ENCODE results near the gene DPH7. TPM values are rescaled to one million over a fixed set of nuclear protein-coding genes. Genes with fewer than 3 reads are reported as not detected.
"Not testable (repeated sequence)": the region's sequence is repeated elsewhere in the genome, so short reads cannot be mapped to it uniquely, and the experiment has no call there.

Gene DPH7
- total and polyA plus RNA-seq, 12 donors: 11.7 to 51.4 (median 17.8) TPM

DNA sequence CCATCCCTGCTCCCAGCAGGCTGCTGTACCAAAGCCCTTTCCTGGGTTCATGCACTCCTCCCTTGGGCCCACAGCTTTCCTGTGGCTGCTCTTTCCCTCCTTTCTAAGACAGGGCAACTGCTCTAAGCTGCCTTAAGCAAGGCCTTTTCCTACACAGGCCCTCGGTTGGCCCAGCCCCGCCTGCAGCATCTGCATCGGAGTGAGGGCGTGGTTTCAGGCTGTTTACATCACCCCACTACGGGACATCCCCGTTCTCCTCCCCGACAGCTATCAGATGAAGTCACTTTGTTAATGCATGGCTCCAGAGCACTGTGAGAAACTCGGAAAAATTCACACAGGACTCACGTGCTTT, 3.4 kb downstream of the DPH7 start:
- ATAC-seq: peak in 1 of 8 donors; percentile 9
- WGBS, 2 donors: 41 to 50% methylated on average over 9 of the region's 9 CpGs
- peak overlapping the region in 8 of 10 donors; percentile 0 to 72 (median 62) for H3K27ac ChIP-seq
- intact Hi-C loops (cut with DNase I): no loop called here
- H3K27me3 ChIP-seq: no peaks in the 10 kb centered on the region
- H3K4me3 ChIP-seq: no peak overlapping the region
- TF ChIP-seq, protein P1, sequence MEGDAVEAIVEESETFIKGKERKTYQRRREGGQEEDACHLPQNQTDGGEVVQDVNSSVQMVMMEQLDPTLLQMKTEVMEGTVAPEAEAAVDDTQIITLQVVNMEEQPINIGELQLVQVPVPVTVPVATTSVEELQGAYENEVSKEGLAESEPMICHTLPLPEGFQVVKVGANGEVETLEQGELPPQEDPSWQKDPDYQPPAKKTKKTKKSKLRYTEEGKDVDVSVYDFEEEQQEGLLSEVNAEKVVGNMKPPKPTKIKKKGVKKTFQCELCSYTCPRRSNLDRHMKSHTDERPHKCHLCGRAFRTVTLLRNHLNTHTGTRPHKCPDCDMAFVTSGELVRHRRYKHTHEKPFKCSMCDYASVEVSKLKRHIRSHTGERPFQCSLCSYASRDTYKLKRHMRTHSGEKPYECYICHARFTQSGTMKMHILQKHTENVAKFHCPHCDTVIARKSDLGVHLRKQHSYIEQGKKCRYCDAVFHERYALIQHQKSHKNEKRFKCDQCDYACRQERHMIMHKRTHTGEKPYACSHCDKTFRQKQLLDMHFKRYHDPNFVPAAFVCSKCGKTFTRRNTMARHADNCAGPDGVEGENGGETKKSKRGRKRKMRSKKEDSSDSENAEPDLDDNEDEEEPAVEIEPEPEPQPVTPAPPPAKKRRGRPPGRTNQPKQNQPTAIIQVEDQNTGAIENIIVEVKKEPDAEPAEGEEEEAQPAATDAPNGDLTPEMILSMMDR (IDR thresholded peaks at IDR 0.05): no peak
- H3K9me3 ChIP-seq: no peaks in the 10 kb centered on the region
- H3K36me3 ChIP-seq: peaks cover 0 to 65% (median 23%) of the 10 kb centered on the region in 9 donors
- H3K4me1 ChIP-seq: peaks cover 15 to 56% (median 43%) of the 10 kb centered on the region in 9 donors
- DNase-seq: no peak

DNA sequence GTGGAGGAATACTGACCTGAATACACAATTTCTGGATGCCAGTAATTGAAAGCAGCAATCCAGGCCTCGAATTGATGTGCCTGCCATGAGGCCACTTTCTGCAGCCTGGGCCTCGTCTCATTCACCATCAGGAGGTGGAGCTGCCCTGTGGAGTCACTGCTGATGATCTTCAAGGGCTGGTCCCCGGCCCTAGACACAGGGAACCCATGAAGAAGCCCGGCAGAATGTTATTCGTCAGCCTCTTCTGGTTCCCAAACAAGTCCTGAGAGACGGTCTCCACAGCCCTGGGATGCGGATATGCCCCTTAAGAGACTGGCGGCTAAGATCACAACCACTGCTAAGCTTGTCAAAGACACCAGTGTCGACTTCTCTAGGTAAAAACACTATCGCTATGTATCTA, 4.5 kb downstream of the DPH7 start:
- intact Hi-C loops (cut with DNase I): no loop called here

DNA sequence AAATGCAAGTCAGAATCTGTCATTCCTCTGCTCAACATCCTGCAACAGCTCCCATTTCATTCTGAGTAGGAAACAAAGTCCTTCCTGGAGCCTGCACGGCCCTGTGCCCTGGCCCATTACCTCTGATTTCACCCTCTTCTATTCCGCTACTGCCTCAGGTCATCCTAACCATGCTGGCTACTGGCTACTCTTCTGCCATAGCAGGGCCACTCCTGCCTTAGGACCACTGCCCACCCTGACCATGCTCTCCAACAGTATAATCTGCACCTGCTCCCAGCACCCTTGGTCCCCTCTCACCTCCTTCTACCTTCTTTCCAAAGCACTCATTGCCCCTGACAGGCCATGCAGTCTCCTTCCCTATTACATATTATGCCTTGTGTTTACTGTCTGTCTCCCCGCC, 8.2 kb downstream of the DPH7 start:
- no peak for DNase-seq
- no peak overlapping the region for H3K4me3 ChIP-seq
- intact Hi-C loops (cut with DNase I): no loop called here
- H3K27ac ChIP-seq: no peak overlapping the region
- ATAC-seq: no peak
- no peaks in the 10 kb centered on the region for H3K27me3 ChIP-seq
- H3K36me3 ChIP-seq: peaks cover 0 to 62% (median 23%) of the 10 kb centered on the region in 9 donors
- no peaks in the 10 kb centered on the region for H3K9me3 ChIP-seq
- TF ChIP-seq, protein P1 (IDR thresholded peaks at IDR 0.05): no peak
- WGBS, 2 donors: 97 to 99% methylated on average over 3 of the region's 3 CpGs
- H3K4me1 ChIP-seq: peaks cover 6 to 17% (median 13%) of the 10 kb centered on the region in 9 donors

More for the DNA sequence above, 4.5 kb downstream of the DPH7 start:
- ATAC-seq: no peak
- no peaks in the 10 kb centered on the region for H3K9me3 ChIP-seq
- peaks cover 0 to 69% (median 23%) of the 10 kb centered on the region in 9 donors for H3K36me3 ChIP-seq
- peaks cover 15 to 48% (median 39%) of the 10 kb centered on the region in 9 donors for H3K4me1 ChIP-seq
- 84 to 92% methylated on average over 10 of the region's 10 CpGs for WGBS, 2 donors
- H3K27me3 ChIP-seq: no peaks in the 10 kb centered on the region
- peak overlapping the region in 2 of 10 donors; percentile 62 to 72 for H3K27ac ChIP-seq
- TF ChIP-seq, protein P1 (IDR thresholded peaks at IDR 0.05): no peak
- DNase-seq: no peak
- no peak overlapping the region for H3K4me3 ChIP-seq

DNA sequence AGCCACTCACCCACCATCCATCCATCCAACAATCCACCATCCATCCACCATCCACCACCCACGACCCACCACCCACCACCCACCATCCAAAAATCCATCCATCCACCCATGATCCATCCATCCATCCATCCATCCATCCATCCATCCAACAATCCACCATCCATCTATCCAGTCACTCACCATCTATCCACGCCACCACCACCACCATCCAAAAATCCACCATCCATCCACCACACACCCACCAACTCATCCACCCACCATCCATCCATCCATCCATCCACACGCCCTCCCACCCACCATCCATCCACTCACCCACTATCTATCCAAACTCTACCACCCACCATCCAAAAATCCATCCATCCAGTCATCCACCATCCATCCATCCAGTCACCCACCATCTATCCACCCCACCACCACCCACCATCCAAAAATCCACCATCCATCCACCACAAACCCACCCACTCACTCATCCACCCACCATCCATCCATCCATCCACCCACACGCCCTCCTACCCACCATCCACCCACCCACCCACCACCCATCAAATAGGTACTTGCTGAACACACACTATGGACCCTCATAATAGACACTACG, 9.0 kb downstream of the DPH7 start:
- ATAC-seq (no peak), DNase-seq (no peak)
- intact Hi-C loops (cut with DNase I): no loop called here
- no peaks in the 10 kb centered on the region for H3K27me3 ChIP-seq
- TF ChIP-seq, protein P1 (IDR thresholded peaks at IDR 0.05): no peak
- WGBS, 2 donors: 97 to 98% methylated on average over 5 of the region's 5 CpGs
- no peaks in the 10 kb centered on the region for H3K9me3 ChIP-seq
- H3K36me3 ChIP-seq: peaks cover 0 to 56% (median 23%) of the 10 kb centered on the region in 9 donors
- no peak overlapping the region for H3K27ac ChIP-seq
- no peak overlapping the region for H3K4me3 ChIP-seq
- H3K4me1 ChIP-seq: peaks cover 0 to 9% (median 5%) of the 10 kb centered on the region in 9 donors

DNA sequence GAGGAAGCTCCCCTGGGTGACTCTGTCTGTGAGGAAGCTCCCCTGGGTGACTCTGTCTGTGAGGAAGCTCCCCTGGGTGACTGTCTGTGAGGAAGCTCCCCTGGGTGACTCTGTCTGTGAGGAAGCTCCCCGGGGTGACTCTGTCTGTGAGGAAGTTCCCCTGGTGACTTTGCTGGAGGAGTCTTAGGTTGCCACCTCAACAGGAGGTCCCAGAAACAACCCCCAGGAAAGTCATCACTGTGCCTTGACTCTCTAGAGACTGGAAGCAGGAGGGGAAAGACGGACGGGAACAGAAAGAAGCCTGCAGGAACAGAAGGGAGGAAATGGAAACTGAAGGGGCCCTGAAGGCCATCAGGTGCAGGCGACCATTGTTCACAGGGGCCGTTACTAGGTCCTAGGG, 10.3 kb downstream of the DPH7 start:
- H3K4me1 ChIP-seq; ATAC-seq; H3K9me3 ChIP-seq; intact Hi-C loops (cut with DNase I); H3K27me3 ChIP-seq; H3K27ac ChIP-seq; DNase-seq; H3K4me3 ChIP-seq: not testable (repeated sequence)
- peaks cover 0 to 56% (median 24%) of the 10 kb centered on the region in 9 donors for H3K36me3 ChIP-seq
- WGBS, 2 donors: 87 to 88% methylated on average over 5 of the region's 5 CpGs

Data from heart right ventricle (tissue), 16 donors.